ENCODE measurements around the gene CDK15.
"Not testable (repeated sequence)": the region's sequence is repeated elsewhere in the genome, so short reads cannot be mapped to it uniquely, and the experiment has no call there.

CDK15 gene

DNA sequence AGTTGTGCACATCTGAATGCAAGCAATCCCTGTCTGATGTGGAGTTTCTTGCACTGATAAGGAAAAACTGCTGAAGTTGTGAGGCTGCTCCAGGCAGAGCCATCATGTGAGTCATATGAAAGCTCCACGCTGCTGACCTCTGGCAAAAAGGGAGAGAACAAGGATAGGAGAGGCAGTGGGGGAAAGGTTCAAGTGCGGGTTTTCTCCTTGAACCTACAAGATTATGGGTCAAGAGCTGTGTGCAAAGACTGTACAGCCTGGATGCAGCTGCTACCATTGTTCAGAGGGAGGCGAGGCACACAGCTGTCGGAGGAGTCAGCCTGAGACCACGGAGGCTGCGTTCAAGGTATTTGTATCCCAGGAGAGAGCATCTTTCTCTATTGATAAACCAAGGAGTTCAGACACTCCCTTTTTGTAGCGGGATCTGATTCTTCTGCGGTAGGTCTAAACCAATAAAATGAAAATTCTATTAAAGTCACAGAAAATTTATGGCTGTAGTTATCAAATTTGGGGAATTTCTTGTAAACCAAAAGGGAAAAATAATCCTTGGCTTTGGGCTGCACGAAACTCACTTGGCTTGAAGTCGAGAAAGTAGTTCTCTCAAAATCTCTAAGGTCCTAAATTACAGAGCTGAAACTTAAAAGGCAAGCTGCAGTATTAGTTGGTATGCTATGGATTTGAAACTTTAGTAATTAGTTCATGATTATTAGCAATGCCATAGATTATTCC, at the start of gene CDK15:
Gene CDK15, plus strand, starts transcription at position 96 of the 729 bp plus-strand sequence. Its CDS starts 128 bp downstream, at position 224.
- DNase-seq = no peak

DNA sequence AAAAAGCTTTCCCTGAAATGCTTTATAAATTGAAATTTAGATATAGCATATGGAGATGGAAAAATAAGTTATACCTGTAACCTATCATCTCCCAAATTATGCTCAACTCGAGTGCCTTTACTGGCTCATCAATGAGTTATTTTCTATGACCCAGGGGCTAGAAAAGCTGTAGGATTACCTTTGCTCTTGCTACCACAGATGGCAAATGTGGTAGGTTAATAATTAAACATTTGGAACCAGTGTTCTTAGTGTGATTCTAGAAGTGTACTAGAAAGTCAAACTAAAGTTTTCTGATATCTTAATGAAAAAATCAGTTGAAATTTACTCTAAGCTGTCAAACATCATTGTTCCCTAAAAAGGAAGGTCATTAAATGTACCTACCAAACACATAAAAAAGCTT, 48.1 kb upstream of the CDK15 start:
- no peak for DNase-seq

DNA sequence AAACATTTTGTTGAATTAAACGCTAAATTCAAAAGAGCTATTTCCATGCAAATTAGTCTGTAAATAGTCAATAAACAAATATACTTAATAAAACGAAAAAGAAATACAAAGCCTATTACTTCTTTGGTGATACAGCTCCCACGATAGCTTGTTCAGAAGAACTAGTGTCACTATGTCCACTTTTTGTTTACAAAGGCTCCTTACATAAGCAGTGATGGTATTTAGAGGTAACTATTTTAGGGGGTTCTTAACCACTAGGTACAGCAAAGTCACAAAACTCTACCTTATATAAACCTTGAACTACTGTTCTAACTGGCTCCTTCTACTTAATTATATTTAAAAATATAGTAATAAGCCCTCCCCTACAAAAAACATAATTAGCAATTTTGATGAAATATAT, 47.5 kb upstream of the CDK15 start:
- DNase-seq = no peak

DNA sequence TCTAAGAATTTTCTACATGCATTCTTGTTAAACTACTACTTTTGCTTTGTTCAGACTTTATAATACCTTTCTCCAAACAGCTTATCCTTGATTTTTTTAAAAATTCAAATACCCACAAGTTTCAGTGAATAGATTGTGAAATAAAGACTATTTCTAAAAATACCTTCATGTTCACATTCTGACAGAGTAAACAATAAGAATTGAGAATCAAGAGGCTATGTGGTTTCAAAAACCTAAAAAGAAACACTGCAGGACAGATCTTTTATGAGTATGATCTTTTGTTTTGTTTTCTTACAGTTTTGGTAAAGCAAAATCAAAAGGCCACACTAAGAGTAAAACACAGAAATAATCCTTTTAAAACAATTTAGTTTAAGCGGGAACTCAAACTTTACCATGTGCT, 46.8 kb upstream of the CDK15 start:
- DNase-seq = no peak

DNA sequence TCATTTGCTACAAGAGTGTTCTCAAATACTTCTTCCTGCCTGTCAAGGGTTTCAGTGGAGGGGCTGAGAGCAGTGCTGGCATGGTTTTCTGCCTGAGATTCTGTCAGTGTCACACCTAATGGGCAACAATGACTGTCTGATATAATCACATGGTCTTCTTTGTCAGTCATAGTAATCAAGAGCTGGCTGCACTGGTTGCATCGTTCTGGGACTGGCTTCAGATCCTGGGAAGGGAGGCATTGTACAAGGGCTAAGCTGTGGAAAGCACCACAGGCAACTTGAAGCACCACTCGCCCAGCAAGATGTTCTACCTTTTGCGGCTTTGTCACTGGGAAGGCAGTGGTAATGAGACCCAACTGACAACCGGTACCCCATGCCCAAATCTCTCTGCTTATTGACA, 45.2 kb upstream of the CDK15 start:
- no peak for DNase-seq

DNA sequence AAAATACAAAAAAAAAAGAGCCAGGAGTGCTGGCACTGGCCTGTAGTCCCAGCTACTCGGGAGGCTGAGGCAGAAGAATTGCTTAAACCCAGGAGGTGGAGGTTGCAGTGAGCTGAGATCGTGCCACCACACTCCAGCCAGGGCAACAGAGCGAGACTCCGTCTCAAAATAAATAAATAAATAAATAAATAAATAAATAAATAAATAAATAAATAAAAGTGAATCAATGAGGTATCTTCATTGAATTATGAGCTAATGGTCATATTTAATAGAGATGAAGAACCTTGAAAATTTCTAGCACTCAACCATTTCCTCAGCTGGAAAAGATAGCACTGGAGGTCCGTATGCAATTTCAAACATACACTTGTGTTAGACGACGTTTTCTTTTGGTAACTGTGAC, 41.9 kb upstream of the CDK15 start:
- DNase-seq = not testable (repeated sequence)

DNA sequence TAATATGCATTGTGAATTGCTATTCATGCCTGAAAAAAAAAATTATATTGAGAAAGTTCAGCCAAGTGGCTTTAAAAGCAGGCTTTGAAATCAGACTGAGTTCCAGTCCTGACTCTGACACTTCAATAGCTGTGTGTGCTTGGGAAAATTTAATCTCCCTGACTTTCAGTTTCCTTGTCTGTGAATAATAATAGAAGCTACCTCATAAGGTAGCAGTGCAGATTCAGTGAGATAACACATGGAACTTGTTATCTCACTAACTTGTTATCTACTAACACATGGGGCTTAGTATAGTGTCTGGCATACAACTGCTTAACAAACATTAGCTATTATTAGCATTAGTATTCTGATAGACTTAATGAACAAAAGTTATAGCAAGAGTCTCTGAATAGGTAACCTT, 40.5 kb upstream of the CDK15 start:
- DNase-seq = no peak

DNA sequence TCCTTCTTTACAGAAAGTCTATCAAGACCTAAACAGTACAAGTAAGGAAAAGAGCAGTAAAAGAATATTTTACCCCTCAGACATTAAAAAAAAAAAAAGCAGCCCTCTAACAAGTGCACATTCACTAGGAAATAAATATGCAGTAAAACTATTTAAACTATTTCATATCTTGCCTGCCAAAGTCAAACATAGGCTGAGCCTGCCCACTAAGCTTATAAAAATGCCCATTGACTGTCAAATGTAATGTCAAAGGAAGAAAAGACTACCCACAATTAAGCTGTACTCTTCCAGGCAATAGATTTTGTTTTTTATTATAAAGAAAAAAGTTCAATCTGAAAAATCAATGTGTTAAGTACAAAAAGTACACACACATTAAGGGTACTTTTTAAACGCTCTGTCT, 37.4 kb upstream of the CDK15 start:
- DNase-seq = no peak

DNA sequence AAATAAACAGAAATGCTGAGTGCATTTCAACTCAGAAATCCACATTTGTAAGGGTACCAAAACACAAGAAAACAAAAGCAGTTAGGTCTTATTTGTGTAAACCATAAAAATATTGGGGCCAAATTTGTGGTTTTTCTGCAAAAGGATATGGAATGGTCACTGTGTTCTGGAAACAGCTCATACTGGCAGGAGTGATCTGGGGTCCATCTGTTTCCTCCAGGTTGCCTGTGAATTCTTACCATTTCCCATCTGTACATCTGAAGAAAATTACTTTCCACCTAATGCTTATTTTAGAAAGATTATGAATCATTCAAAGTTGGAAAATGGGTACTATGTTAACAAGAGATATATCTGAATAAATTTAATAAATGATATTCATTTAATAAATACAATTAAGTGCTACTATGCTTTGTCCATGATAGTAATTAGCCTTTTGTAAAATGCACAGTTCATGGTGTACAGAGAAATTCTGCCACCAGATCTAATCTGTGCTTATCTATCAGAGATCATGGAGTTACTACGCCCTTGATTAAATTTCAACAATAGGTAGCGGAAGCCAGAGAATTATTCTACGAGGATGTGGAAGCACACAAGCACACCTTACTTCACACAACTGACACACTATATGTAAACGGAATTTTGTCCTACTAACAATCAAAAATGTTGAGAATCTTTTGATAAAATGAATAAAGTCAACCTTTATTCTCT, 36.5 kb upstream of the CDK15 start:
- no peak for DNase-seq

DNA sequence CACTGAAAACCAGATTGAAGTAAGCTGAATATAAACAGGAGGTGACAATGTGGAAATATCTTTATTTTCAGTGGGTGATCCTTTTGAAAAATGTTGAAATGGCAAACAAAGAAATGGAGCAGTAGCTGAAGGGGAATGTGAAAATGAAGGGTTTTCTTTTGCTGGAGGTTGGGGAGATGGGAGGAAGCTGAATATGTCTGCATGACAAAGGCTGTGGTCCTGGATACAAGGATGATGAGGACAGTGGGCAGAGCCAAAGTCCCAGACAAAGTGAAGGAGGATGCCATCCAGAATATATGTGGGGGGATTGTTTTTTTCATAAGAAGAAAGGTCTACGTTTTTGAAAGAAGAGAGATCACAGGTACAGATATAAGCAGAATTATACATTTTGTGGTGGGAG, 32.3 kb upstream of the CDK15 start:
- no peak for DNase-seq

DNA sequence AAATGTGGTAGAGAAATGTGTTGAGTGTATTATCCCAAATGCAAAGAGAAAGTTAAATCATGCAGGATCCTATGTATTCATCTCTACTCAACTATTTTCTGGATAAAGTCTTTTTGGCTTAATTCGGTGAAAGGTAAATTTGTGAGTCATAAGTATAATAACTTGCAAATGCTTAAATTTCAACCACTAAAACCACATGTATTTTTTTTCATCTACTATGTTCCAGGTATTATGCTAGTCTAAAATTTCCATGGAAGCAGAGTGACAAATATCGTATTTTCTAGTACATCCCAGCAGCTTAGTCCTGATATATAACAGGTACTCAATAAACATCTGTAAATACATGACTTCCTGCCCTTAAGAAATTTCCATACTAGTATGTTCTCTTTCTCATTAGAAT, 31.8 kb upstream of the CDK15 start:
- no peak for DNase-seq

DNA sequence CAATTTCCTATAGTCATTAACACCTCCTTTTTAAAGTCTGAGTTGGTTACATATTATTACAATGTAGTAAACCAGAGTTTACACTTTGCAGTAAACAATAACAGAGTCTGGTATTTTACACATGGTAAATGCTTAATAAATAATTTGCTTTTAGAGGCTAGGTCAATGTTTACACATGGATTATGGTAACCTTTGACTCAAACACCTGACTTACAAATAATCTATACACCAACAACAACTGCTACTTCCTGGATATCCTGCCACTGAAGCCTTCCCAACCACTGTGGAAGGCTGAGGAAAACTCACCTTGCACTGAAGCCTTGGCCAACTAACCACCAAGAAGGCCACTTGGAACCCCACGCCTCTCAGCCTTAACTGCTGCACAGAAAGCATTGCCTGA, 31.0 kb upstream of the CDK15 start:
- no peak for DNase-seq

DNA sequence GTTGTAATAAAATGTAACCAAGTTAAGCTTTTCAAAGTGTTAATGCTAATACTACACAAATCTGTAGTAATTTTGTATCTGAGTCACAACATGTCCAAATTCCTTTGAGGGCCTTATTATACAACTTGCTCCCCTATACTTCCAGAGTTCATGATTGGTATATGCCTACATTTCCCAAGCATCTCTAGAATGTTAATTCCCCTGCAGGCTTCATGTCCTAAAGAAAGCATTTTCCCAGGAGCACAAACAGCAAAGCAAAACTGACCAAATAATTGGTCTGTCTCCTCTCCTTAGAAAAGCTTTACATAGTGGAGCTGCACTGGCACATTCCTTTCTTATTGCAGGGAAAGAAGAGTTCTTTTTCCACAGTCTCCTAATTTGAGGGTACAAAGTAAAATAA, 29.3 kb upstream of the CDK15 start:
- DNase-seq = no peak

DNA sequence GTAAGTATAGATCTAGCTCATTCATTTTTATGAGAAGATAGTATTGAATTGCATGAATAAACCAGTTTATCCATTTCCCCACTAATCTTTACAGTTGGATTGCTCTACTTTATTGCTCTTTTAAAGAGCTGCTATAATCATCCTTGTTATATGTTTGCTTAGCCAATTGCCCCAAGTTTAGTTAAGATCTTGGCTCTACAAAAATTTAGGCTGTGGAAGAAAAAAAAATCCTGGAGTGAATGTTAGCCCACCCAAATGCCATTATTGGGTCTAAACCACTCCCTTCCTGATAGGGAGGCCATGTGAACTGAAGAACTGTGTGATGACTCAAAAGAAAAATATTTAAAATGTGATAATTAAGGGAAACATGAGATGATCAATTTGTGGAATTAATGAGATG, 28.5 kb upstream of the CDK15 start:
- no peak for DNase-seq

DNA sequence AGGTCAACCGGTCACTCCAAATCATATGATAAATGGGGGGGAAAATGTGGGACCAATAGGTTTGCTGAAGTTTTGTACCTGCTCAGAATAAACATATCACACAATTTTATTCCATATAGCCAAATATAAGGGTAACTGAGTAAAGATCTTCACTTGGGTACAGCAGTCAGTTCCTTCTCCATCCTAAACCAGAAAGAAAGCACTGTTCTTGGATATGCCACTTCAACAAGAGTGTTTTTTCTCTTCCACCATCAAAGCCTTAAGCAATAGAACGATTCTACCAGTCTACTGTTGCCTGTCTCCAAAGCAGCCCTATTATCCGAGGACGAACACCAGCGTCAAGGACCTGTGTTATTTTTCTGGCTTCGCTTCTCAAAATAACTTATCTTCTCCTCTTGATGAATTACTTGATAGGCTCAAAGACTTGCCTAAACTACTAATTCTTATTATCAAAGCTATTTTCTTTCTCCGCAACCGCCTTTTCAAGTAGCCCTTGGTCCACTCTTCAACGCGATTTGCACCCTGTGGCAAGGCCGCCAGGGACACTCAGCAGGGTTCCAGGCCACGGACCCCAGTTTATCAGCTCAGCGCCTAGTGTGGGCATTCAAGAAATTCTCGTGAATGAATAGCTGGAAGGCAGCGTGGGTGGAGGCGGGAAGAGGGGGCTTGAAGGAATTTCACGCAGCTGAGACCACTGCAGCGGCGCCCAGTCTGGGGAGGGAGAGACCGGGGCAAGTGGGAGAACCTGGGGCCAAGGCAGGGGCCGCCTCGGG, 26.2 kb upstream of the CDK15 start:
- peak; percentile 12 for DNase-seq

DNA sequence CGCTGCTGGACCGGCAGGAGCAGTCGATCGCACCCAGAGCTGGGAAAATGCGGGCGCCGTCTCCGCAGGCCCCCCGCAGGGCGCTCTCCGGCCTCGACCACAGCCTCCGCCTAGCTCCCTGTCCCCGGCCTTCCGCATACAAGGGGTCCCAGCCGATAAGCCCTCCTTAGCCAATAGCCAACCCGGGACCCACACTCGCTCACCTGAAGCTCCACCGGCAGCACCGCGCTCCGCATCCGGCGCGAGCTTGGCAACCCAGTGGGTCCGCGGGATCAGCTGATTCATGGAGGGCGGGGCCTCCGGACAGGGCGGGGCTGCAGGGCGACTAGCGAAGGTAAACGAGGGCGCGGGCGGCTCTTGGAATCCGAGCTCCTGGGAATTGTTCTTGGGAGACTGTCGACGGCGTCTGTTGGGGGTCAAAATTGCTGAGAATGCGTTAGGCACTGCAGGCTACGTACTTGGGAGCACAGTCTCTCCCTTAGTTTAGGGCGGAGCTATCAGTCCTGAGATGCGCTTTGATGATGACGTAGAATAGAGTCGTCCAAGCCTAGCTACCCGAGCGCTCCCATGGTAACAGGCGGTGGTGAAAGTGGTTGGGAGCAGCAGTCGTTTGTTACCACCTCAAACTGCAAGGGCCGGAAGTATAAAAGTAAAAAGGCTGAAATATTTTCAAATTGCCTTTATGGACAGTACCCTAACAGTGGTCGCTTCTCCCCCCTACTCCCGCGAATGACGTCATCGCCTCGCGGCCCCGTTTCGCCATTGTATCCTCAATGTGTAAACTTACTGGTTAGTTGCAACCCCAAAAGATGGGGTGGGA, 25.5 kb upstream of the CDK15 start, which contains the start of gene ALS2:
Gene ALS2, minus strand, starts transcription at position 260 of the 820 bp plus-strand sequence. CDS start 12,048 bp downstream, outside the sequence.
- DNase-seq = peak; percentile 97

DNA sequence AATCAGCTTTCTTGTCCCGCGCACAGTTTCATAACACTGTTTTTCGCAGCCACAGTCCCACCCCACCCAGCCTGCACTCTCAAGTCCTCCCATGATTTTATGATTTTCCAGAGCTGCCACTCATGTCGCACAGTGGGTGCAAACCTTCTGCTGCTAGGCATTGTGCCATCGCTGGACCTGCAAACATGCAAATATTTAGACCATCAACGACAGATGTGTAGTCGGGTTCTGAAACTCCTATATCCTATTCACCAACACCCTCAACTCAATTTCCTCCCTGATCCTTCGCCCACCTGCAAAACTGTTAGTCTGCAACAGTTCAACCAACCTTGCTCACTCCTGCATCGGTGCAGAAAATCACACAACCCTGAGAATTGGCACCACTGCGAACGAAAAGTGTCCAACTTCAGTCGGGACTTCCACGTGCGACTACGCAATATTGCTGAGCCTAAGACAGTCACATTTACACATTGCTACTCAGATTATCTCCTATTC, 24.7 kb upstream of the CDK15 start:
- DNase-seq = peak; percentile 28

DNA sequence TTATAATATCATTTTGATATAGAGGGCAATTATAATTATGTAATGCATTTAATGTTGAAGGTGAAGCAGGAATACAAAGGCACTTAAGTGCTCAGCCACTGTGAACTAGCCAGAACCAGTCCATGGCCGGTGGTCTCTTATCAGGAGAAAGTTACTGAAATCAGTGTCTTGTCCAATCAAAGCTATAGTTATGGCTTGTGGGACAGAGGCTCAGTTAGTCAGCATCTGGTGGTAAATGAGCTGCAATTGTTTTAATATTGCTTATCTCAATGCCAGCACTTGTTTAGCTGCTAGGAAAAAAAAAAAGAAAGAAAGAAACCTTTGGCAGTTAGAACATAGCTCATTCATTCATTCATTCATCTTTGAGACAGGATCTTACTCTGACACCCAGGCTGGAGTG, 21.8 kb upstream of the CDK15 start:
- DNase-seq = no peak

DNA sequence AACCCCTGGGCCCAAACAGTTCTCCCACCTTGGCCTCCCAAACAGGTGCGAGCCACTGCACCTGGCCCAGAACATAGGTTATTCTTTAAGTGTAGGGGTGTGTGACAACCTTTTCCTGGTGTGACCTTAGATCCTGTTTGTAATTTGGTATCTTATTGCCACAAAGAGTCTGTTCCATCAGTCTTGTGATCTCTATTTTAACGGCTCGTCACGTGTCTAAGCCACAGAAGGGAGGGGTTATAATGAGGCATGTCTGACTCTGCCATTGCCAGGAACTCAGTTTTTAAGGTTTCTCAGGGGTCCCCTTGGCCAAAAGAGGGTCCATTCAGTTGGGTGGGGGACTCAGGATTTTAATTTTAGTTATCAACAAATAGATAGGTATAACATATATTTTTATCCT, 21.2 kb upstream of the CDK15 start:
- DNase-seq = no peak

DNA sequence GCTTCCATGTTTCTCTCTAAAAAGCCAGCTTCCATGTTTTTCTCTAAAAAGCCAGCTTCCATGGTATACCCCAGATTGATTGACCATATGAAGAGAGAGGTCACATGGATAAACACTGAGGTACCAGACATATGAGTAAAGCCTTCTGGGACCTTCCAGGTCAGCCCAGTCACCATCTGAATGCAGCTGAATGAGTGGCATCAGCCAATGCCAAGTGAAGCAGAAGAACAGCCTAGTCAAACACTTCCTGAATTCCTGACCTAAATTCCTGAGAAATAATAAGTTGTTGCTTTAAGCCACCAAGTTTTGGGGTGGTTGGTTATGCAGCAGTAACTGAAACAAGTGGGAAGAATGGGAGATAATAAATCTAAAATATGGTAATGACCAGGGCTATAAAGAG, 19.9 kb upstream of the CDK15 start:
- DNase-seq = no peak

DNA sequence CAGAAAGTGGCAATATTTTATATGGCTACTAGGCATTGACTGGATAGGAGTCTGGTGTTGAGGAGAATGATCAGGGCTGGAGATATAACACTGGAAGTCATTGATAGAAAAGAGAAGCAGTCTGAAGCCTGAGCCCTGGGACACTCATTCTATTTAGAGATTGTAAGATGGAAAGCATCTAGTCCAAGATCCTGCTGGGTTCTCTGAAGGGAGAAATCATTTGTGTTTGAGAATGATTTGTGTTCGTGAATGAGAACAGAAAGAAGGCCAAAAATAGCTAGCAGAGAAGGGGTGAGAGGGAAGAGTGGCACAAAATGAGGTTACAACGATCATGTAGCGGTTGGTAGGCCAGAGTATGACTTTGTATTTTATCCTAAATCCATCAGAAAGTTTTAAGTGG, 18.0 kb upstream of the CDK15 start:
- DNase-seq = no peak

DNA sequence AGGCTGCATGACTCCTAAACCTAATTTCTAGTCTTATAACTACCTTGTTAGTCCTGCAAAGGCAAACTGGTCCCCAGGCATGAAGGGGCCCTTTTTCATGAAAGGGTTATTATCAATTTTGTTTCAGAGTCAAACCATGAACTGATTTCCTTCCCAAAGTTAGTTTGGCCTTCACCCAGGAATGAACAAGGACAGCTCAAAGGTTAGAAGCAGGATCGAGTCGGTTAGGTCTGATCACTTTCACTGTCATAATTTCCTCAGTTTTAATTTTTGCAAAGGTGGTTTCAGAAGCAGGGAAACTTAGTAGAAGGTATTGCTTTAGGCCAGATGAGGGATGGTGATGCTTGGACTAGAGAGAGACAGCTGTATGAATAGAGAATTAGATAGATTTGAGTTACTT, 16.9 kb upstream of the CDK15 start:
- DNase-seq = no peak

DNA sequence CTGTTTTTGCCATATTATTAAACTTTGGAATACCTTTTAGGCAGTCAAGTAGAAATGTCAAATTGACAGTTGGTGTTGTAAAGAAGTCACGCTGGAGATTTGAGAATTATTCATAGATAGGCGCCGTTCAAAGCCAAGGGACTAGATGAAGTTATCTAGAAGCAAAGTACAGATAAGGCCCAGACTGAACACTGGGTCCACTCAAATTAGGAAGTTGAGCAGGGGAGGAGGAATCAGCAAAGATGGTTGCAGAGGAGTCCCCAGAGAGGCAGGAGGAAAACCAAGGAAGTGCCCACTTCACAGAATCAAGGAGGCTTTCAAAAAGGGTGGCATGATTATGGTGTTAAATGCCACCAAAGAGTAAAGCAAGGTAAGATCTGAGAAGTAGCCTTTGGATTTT, 16.0 kb upstream of the CDK15 start:
- no peak for DNase-seq
